GM10248 (cell line): ENCODE data around the gene ZNF302.

ENCODE experiments used
- CTCF ChIA-PET: fragments of 300-600 bp; sonication (Branson Sonifier 250); formaldehyde crosslinking; extraction: SDS; loops from one replicate; lab custom pipeline; 2021; ENCODE audit warnings: antibody characterized with exemption; lab: Yijun Ruan, JAX
- POLR2A ChIA-PET: fragments of 350-650 bp; sonication (Branson Sonifier 250); formaldehyde crosslinking; extraction: SDS; loops from one replicate; lab custom pipeline; 2020; ENCODE audit warnings: antibody characterized with exemption; lab: Yijun Ruan, JAX
- DNase-seq: peaks from one replicate; pipeline ENCODE4 v3.0.0; 2012; ENCODE audit errors: extremely low spot score
- CTCF ChIP-seq: IDR thresholded peaks from 2 replicates; pipeline ENCODE4 v1.5.1; 2012; ENCODE audit warnings: mild to moderate bottlenecking, low read depth; ENCODE audit errors: extremely low read depth, missing control alignments, control extremely low read depth

ZNF302 gene

GRCh38 chr19:34733266-34733745 lies 55.8 kb downstream of the ZNF302 start:
- peak; percentile 43 for DNase-seq
- ChIA-PET CTCF (interaction anchor here (1.3 to 2.0 kb wide), 2 partner anchors 15 to 38 kb away, joined by 3 to 6 read pairs; no protein-coding TSS in a partner anchor), POLR2A (no interaction called here)
- no peak for TF ChIP-seq CTCF

- DNase-seq, result peak; percentile 87
- POLR2A ChIA-PET, result no interaction called here
- TF ChIP-seq CTCF, result no peak
- CTCF ChIA-PET, result interaction anchor here (2.0 kb wide), 1 partner anchor 37 kb away, joined by 6 read pairs; no protein-coding TSS in a partner anchor
Measured at GRCh38 chr19:34733746-34734536, 56.5 kb downstream of the ZNF302 start, which contains the start of gene ZNF181. Gene ZNF181, plus strand, starts transcription at chr19:34734243. Its CDS starts 795 bp downstream, at chr19:34735038.

- no peak for DNase-seq
- POLR2A ChIA-PET, result no interaction called here
- CTCF ChIA-PET, result no interaction called here
- no peak for TF ChIP-seq CTCF
Measured at GRCh38 chr19:34734537-34735103, 57.1 kb downstream of the ZNF302 start.
